GM10266 (cell line): ENCODE results near the gene CALHM4.

ENCODE experiments used
- DNase-seq: peaks from one replicate; pipeline ENCODE4 v3.0.0; 2012; ENCODE audit errors: extremely low spot score
- CTCF ChIP-seq: IDR thresholded peaks from 2 replicates; pipeline ENCODE4 v1.5.1; 2012; ENCODE audit warnings: mild to moderate bottlenecking, low read depth; ENCODE audit not compliant: control insufficient read depth, insufficient read depth; ENCODE audit errors: missing control alignments

The CALHM4 gene

GRCh38 chr6:116577486-116577885 is 23.9 kb downstream of the CALHM4 start:
- no peak for DNase-seq
- TF ChIP-seq CTCF = no peak

- no peak for TF ChIP-seq CTCF
Observed at GRCh38 chr6:116578335-116578734, 24.8 kb downstream of the CALHM4 start.

GRCh38 chr6:116579143-116579542 is 25.6 kb downstream of the CALHM4 start:
- TF ChIP-seq CTCF = no peak
- DNase-seq = no peak

More at GRCh38 chr6:116578335-116578734, 24.8 kb downstream of the CALHM4 start:
- no peak for DNase-seq

GRCh38 chr6:116580198-116580597 is 26.6 kb downstream of the CALHM4 start:
- no peak for DNase-seq
- no peak for TF ChIP-seq CTCF

- no peak for DNase-seq
- no peak for TF ChIP-seq CTCF
Observed at GRCh38 chr6:116586276-116586675, 32.7 kb downstream of the CALHM4 start.

GRCh38 chr6:116586738-116587137 is 33.2 kb downstream of the CALHM4 start:
- DNase-seq = no peak
- TF ChIP-seq CTCF = no peak

- no peak for TF ChIP-seq CTCF
- no peak for DNase-seq
Observed at GRCh38 chr6:116595247-116595646, 41.7 kb downstream of the CALHM4 start.
